ENCODE results near the gene WASHC2C. TPM values are rescaled to one million over a fixed set of nuclear protein-coding genes. Genes with fewer than 3 reads are reported as not detected.
"Not testable (repeated sequence)": the region's sequence is repeated elsewhere in the genome, so short reads cannot be mapped to it uniquely, and the experiment has no call there.

Gene WASHC2C, protein sequence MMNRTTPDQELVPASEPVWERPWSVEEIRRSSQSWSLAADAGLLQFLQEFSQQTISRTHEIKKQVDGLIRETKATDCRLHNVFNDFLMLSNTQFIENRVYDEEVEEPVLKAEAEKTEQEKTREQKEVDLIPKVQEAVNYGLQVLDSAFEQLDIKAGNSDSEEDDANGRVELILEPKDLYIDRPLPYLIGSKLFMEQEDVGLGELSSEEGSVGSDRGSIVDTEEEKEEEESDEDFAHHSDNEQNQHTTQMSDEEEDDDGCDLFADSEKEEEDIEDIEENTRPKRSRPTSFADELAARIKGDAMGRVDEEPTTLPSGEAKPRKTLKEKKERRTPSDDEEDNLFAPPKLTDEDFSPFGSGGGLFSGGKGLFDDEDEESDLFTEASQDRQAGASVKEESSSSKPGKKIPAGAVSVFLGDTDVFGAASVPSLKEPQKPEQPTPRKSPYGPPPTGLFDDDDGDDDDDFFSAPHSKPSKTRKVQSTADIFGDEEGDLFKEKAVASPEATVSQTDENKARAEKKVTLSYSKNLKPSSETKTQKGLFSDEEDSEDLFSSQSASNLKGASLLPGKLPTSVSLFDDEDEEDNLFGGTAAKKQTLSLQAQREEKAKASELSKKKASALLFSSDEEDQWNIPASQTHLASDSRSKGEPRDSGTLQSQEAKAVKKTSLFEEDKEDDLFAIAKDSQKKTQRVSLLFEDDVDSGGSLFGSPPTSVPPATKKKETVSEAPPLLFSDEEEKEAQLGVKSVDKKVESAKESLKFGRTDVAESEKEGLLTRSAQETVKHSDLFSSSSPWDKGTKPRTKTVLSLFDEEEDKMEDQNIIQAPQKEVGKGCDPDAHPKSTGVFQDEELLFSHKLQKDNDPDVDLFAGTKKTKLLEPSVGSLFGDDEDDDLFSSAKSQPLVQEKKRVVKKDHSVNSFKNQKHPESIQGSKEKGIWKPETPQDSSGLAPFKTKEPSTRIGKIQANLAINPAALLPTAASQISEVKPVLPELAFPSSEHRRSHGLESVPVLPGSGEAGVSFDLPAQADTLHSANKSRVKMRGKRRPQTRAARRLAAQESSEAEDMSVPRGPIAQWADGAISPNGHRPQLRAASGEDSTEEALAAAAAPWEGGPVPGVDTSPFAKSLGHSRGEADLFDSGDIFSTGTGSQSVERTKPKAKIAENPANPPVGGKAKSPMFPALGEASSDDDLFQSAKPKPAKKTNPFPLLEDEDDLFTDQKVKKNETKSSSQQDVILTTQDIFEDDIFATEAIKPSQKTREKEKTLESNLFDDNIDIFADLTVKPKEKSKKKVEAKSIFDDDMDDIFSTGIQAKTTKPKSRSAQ (N-terminal part only)
- total RNA-seq, result 10 to 100 TPM; 23.4 to 24.2 TPM

DNA sequence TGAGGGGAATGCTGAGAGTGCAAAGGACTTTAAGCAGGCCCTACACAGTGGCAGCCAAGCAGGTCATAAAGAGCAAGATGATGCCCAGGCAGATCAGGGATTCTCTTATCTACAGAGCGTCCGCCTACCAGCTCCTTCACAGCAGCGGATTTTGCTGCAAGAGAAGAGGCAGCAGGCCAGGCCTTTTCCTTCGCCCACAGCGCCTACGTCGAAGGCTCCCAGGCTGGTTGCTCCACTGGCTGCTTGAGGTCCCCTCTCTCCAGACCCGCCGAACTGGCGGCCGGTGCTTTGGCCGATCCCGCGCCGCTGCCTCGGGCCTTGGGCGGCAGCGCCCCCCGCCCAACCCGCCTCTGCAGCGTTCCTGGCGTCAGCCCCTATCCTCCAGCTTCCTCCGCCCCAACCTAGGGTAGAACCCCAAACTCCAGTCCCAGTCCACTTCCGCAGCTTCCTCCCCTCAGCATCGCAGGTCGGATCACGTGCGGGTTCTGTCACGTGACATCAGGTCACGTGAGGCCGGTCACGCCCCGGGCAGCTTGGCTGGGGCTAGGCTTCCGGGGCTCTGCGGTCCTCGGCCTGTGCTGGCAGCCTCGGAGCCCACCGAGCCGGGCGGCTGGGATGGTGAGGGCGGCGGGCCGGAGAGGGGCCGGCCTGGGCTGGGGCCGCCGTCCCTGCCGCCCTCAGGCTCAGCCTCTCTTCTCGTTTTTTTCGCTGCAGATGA lies at the start of gene WASHC2C:
TSS of gene WASHC2C (plus strand) at position 564 of the 718 bp plus-strand sequence. CDS start at position 616, 52 bp downstream.
- peak within 1 kb of the TSS; percentile 82 for H3K4me3 Mint-ChIP-seq
- CTCF ChIA-PET; H3K4me1 Mint-ChIP-seq (ENCODE audit: low read depth); POLR2A ChIA-PET; intact Hi-C loops (cut with micrococcal nuclease); H3K36me3 Mint-ChIP-seq; H3K27me3 Mint-ChIP-seq; H3K9me3 Mint-ChIP-seq: not testable (repeated sequence)
- peak; percentile 96 for DNase-seq
- peak within 1 kb of the TSS; percentile 74 for H3K27ac Mint-ChIP-seq

DNA sequence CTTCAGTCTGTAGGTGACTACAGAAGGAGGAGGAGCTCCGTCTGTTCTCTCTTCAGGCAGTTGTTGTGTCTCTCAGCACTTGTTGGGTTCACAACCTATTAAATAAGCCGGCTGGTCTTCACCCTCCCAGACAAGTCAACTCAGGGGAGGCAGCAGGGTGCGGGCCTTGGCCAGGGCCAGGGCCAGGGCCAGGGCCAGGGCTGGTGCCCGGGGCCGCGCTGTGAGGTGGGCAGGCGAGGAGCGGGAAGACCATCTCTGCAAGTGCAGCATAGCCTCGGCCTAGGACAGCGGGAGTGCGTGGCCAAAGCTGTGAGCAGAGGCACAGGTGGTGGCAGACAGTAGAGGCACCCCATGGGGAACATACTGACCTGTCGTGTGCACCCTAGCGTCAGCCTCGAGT lies 48.6 kb upstream of the WASHC2C start:
- DNase-seq; POLR2A ChIA-PET; intact Hi-C loops (cut with micrococcal nuclease); CTCF ChIA-PET; H3K27ac Mint-ChIP-seq; H3K4me3 Mint-ChIP-seq; H3K27me3 Mint-ChIP-seq; H3K36me3 Mint-ChIP-seq; H3K4me1 Mint-ChIP-seq (ENCODE audit: low read depth); H3K9me3 Mint-ChIP-seq: not testable (repeated sequence)

DNA sequence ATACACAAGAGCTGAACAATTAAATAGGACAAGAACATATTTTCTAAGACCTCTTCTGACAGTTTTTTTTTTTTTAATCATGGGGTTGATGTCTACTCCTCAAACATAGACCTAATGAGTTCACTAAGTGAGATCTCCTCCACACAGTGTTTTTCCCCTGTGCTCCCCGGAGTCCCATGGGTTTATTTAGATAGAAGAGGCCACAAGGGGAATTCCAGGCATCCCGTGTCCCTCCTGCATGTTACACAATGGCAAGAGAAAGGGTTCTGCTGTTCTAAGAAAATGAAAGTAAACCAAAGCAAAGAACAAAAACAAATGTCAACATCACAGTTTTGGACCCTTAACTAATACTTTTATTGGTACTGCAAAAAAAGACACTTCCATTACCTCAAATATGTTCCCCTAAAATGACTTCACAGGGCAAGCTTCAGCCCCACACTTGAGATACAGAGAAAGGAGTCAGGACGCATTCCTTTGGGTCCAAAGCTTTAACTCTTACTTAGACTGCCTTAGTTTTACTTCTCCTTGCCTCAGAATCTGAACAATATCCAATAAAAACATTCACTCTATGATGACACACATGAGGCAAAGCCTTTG lies 16.8 kb upstream of the WASHC2C start:
- H3K27ac Mint-ChIP-seq; CTCF ChIA-PET; H3K9me3 Mint-ChIP-seq; H3K4me3 Mint-ChIP-seq; POLR2A ChIA-PET; intact Hi-C loops (cut with micrococcal nuclease); H3K36me3 Mint-ChIP-seq; DNase-seq; H3K27me3 Mint-ChIP-seq; H3K4me1 Mint-ChIP-seq (ENCODE audit: low read depth): not testable (repeated sequence)

DNA sequence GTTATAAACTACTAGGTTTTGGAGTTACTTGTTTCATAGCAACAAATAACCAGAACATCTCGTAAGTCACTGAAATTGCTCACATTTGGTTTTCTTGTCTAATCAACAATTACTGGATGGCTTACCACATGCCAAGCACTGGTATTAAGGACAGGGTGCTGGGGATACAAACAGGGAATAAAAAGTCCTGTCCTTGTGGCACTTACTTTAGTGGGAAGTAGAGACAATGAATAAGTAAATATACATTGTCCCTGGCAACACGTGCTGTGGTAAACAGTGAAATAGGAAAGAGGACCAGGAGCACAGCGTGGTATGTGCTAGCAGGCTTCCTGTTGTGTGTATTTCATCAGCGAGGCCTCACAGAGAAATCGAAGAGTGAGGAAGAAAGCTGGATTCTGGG lies 15.8 kb upstream of the WASHC2C start:
- H3K27ac Mint-ChIP-seq; H3K36me3 Mint-ChIP-seq; H3K4me1 Mint-ChIP-seq (ENCODE audit: low read depth); H3K4me3 Mint-ChIP-seq; intact Hi-C loops (cut with micrococcal nuclease); POLR2A ChIA-PET; CTCF ChIA-PET; H3K9me3 Mint-ChIP-seq; DNase-seq; H3K27me3 Mint-ChIP-seq: not testable (repeated sequence)

DNA sequence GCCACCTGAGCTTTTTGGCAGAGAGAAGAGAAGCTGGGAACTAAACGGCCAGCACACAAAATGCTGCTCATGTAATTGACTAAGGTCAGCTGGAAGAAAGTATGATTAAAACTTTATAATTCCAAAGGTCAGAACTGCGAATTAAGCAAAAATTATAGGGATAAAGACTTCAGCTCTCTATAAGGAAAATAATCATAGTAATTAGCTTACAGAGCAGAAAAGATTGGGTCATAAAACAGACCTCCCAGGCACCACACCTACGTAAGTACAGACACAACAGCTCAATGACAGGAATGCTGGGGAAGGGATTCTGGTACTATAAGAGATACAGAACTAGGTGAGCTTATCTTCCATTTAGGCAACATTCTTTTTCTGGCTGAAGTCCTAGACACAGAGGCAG lies 10.0 kb upstream of the WASHC2C start:
- H3K27ac Mint-ChIP-seq; DNase-seq; intact Hi-C loops (cut with micrococcal nuclease); POLR2A ChIA-PET; H3K9me3 Mint-ChIP-seq; H3K4me1 Mint-ChIP-seq (ENCODE audit: low read depth); H3K27me3 Mint-ChIP-seq; H3K4me3 Mint-ChIP-seq; H3K36me3 Mint-ChIP-seq; CTCF ChIA-PET: not testable (repeated sequence)

DNA sequence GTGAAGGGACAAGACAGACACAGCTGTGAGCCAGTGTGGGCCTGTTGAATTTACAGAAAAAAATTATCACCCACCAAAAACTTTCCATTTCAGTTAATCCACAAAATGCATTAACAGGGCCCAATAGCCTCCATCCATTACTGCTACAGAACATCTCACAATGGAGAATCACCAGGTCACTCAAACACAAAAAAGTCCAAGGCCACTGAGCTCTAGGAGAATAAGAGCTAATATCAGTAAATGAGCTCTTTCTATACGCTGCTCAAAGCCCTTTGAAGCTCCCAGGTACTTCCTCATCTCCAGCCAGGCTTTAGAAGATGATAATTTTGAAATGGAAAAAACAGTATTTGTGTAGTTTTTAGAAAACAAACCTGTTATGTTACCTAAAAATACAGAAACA lies 9.4 kb upstream of the WASHC2C start:
- H3K9me3 Mint-ChIP-seq; intact Hi-C loops (cut with micrococcal nuclease); POLR2A ChIA-PET; DNase-seq; H3K36me3 Mint-ChIP-seq; CTCF ChIA-PET; H3K27me3 Mint-ChIP-seq; H3K4me3 Mint-ChIP-seq; H3K27ac Mint-ChIP-seq; H3K4me1 Mint-ChIP-seq (ENCODE audit: low read depth): not testable (repeated sequence)

DNA sequence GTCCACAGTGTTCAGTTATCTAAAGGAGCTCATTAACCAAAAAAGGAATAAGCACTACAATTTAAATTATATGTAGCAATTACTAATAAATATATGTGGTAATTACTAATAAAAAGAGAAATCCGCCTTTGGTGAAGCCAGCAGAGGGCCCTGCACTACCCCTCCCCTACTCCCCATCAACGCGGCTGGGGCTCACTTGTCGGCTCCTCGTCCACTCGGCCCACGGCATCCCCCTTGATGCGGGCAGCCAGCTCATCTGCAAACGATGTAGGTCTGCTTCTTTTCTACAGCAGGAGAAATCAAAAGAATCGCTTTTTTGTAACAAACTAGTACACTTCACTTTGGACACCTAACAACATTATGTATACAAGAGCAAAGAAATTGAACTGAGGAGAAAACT lies 5.6 kb upstream of the WASHC2C start:
- H3K36me3 Mint-ChIP-seq; CTCF ChIA-PET; intact Hi-C loops (cut with micrococcal nuclease); H3K27me3 Mint-ChIP-seq; DNase-seq; H3K9me3 Mint-ChIP-seq; H3K4me1 Mint-ChIP-seq (ENCODE audit: low read depth); POLR2A ChIA-PET; H3K27ac Mint-ChIP-seq; H3K4me3 Mint-ChIP-seq: not testable (repeated sequence)

DNA sequence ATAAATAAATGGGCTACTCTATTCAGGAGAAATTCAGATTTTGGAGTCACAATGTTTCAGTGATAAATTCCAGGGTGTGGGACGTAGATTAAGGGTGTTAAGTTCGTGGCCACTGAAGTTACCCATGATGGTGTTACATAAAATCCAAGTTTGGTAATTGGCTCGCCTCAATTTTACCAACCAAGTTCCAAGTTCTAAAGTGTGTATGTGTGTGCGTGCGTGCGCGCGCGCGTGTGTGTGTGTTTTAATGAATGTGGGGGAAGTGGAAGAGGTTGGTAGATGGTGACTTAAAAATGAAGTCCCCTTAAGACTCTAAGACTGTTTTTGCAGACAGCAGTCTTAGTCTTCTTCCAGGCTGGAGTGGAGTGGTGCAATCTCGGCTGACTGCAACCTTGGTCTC lies 3.2 kb upstream of the WASHC2C start:
- H3K36me3 Mint-ChIP-seq; H3K27me3 Mint-ChIP-seq; intact Hi-C loops (cut with micrococcal nuclease); POLR2A ChIA-PET; CTCF ChIA-PET; DNase-seq; H3K4me1 Mint-ChIP-seq (ENCODE audit: low read depth); H3K9me3 Mint-ChIP-seq; H3K27ac Mint-ChIP-seq; H3K4me3 Mint-ChIP-seq: not testable (repeated sequence)

DNA sequence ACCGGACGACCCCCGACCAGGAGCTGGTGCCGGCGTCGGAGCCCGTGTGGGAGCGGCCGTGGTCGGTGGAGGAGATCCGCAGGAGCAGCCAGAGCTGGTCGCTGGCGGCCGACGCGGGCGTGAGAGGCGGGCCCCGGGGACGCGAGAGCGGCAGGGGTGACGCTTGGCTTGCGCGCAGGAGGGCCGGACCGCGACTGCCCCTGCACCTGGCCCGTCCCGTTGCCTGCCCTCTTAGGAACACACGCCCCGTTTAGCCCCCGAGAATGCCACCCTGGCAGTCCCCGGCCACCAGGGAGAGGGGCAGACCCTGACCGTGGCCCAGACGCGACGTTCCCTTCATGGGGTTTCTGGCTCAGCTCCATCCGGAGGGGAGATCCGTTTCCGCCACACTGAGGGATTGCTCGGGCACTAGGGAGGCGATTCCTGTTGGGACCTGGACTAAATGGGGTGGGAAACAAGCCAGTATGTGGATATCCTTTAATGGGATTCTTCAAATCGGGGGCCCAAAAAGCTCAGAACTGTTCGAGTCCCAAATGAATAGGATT lies 427 bp downstream of the WASHC2C start:
- H3K4me1 Mint-ChIP-seq (ENCODE audit: low read depth); CTCF ChIA-PET; H3K9me3 Mint-ChIP-seq; intact Hi-C loops (cut with micrococcal nuclease); H3K27me3 Mint-ChIP-seq; H3K36me3 Mint-ChIP-seq; POLR2A ChIA-PET: not testable (repeated sequence)
- DNase-seq, result peak; percentile 10
- peak overlapping the region; percentile 82 for H3K4me3 Mint-ChIP-seq
- peak overlapping the region; percentile 18 for H3K27ac Mint-ChIP-seq

DNA sequence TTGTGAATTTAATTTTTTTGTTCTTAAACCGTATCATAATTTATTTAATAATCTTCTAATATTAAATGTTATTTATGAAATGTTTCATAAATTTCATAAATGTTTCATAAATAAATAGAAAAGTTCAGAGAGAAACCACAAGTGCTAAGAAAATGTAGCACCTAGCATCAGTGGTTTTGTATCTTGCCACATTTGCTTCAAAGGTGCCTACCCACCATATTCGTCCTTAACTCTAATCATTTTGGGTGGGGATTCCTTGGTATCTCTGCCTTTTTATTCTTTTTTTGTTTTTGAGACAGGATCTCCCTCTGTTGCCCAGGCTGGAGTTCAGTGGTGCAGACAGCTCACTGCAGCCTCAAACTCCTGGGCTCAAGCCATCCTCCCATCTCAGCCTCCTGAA lies 7.4 kb downstream of the WASHC2C start:
- H3K4me1 Mint-ChIP-seq (ENCODE audit: low read depth); H3K27ac Mint-ChIP-seq; DNase-seq; intact Hi-C loops (cut with micrococcal nuclease); H3K9me3 Mint-ChIP-seq; POLR2A ChIA-PET; H3K36me3 Mint-ChIP-seq; H3K27me3 Mint-ChIP-seq; H3K4me3 Mint-ChIP-seq: not testable (repeated sequence)
- CTCF ChIA-PET, result interaction anchor here (0.7 kb wide), 1 partner anchor 289 kb away, joined by 3 read pairs; no protein-coding TSS in a partner anchor

DNA sequence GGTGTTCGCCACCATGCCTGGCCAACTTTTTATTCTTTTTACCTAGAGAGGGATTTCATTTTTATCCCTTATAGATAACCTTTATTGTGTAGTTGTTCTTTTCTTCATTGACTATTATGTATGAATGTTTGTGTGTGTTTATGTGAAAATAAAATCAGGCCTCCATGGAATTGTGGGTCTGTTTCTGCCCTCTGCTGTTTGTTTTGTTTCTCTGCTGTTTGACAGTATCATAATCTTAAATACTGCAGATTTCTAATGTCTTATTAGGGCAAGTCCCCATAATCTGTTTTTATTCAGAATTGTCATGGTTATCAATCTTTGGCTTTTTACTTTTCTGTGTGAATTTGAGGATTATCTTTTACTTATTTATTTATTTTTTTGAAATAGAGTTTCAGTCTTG lies 7.8 kb downstream of the WASHC2C start:
- POLR2A ChIA-PET; DNase-seq; H3K4me3 Mint-ChIP-seq; H3K27ac Mint-ChIP-seq; intact Hi-C loops (cut with micrococcal nuclease); H3K36me3 Mint-ChIP-seq; H3K9me3 Mint-ChIP-seq; H3K27me3 Mint-ChIP-seq; CTCF ChIA-PET; H3K4me1 Mint-ChIP-seq (ENCODE audit: low read depth): not testable (repeated sequence)
